ENCODE measurements around the gene KRTAP19-1.

DNA sequence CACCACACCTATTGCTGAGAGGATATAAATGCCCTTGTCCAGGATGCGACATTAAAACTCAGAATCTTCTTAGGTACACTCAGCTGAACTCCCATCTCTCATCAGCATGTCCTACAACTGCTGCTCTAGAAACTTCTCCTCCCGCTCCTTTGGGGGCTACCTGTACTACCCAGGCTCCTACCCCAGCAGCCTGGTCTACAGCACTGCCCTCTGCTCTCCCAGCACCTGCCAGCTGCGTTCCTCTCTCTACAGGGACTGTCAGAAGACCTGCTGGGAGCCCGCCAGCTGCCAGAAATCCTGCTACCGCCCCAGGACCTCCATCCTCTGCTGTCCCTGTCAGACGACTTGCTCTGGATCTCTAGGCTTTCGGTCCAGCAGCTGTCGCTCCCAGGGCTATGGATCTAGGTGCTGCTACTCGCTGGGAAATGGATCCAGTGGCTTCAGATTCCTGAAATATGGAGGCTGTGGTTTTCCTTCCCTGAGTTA is 50.0 kb downstream of the KRTAP19-1 start, which contains the start of gene KRTAP13-4:
- TF ChIP-seq, protein P1, sequence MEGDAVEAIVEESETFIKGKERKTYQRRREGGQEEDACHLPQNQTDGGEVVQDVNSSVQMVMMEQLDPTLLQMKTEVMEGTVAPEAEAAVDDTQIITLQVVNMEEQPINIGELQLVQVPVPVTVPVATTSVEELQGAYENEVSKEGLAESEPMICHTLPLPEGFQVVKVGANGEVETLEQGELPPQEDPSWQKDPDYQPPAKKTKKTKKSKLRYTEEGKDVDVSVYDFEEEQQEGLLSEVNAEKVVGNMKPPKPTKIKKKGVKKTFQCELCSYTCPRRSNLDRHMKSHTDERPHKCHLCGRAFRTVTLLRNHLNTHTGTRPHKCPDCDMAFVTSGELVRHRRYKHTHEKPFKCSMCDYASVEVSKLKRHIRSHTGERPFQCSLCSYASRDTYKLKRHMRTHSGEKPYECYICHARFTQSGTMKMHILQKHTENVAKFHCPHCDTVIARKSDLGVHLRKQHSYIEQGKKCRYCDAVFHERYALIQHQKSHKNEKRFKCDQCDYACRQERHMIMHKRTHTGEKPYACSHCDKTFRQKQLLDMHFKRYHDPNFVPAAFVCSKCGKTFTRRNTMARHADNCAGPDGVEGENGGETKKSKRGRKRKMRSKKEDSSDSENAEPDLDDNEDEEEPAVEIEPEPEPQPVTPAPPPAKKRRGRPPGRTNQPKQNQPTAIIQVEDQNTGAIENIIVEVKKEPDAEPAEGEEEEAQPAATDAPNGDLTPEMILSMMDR (IDR thresholded peaks at IDR 0.05 in 8 of 11, conservative IDR thresholded peaks at IDR 0.05 in 3 of 11): no peak
- no peak for TF ChIP-seq POLR2A (IDR thresholded peaks at IDR 0.05)
